GM19239 (cell line): Measurements from ENCODE around the gene CD58.
A peak's percentile ranks its signal among the peaks of the same experiment; 100 is the strongest.

Experiments used
- DNase-seq: peaks from one replicate; pipeline ENCODE4 v3.0.0; 2011; ENCODE audit warnings: low spot score; ENCODE audit not compliant: insufficient read length
- FAIRE-seq: peaks from 2 replicates; lab custom pipeline; 2011; peaks lifted over from hg19 to GRCh38; lab: Jason Lieb, UNC

The CD58 gene

DNA sequence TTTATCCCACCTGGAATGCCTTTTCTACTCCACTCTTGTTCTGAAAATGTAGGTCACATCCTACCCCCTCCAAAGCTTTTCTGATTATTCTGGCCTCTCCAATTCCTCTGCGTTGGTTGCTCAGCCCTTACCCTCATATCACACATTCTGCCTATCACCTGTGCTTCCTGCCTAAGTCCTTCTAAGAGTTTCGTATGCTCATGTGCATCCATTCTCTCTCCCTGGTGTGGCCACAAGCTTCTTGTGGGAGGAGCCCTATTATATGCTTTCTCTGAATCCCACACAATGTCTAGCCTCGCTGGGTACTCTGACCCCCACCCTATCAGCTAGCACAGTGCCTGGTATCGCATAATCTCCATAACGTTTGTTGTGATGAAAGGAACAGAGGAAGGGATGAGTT is 54.2 kb downstream of the CD58 start:
- no peak for DNase-seq
- no peak for FAIRE-seq

DNA sequence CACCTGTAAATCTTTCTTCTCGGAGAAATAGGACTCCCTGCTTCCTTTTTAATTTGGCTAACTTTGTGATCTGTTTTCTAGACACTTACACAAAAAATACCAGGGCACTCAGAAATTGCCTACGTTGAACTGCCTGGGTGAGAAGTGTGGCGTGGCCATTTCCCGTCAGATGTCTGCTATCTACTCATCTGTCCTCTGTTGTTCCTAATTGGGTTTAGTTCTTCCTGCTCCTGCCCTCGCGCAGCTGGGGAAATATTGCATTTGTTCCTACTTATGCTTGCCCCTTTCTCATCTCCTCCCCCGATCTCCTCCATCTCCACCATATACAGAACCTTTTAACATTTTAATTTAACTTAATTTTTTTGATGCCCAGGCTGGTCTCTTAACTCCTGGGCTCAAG is 55.1 kb downstream of the CD58 start:
- FAIRE-seq (peak; percentile 75), DNase-seq (no peak)

DNA sequence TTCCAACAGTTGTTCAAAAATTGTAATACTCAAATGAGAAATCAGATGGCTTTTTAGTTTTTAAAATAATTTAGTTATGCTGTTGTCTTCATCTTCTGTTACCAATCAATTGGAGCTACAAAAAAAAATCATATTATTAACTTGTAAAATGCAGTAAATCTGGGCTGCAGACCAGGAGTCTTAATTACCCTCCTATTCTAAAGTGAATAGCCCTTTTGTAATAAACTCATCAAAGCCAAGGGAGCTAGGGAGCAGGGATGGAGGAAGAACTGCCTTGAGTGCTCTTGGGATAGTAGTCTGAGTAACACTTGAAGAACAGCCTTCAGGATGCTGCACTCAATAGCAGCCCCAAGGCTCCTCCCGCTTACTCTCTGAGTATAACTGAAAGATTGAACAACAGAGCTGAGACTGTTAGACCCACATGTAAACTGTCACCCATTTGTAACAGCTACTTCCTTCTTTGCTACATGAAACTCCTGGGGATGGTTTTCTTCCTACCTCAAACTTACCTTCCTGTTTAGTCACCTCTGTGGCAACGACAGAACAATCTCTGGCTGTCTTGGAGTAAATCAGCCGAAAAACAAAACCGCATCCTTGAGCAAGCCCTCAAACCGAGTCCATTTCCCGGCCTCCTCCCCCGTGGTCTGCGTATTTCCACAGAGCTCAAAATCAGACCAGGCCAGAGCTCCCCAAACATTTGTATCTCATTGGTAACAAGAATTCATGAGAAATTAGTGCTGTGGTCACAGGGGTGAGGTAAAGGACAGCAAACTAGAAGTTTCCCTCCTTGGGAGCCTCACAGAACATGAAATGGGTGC is 55.9 kb downstream of the CD58 start:
- FAIRE-seq (peak; percentile 96), DNase-seq (peak; percentile 44)

- FAIRE-seq (no peak), DNase-seq (no peak)
Observed at GRCh38 chr1:116513956-116514355, 56.9 kb downstream of the CD58 start.

DNA sequence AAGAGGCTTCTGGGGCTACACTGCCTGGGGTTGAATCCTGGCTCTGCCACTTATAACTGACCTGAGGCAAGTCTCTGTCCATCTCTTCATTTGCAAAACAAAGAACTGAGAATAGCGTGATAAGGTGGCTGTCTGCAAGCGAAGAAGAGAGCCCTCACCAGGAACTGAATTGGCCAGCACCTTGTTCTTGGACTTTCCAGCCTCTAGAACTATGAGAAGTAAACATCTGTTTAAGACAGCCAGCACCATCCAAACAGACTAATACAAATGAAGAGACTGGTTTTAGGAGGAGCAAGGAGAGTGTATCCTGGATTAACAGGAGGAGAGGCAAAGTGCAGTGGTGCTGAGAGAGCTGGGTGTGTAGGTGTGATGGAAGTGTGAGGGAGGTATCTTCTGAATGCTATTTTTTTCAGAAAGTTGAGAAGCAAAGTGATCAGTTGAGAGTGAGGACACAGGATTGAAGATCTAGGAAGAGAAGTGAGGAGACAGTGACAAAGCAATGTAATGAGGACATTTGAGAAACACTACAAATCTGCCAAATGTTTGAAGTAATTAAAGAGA is 59.3 kb downstream of the CD58 start:
- no peak for DNase-seq
- FAIRE-seq: no peak

GRCh38 chr1:116510361-116510760 is 60.5 kb downstream of the CD58 start:
- DNase-seq (no peak), FAIRE-seq (no peak)

DNA sequence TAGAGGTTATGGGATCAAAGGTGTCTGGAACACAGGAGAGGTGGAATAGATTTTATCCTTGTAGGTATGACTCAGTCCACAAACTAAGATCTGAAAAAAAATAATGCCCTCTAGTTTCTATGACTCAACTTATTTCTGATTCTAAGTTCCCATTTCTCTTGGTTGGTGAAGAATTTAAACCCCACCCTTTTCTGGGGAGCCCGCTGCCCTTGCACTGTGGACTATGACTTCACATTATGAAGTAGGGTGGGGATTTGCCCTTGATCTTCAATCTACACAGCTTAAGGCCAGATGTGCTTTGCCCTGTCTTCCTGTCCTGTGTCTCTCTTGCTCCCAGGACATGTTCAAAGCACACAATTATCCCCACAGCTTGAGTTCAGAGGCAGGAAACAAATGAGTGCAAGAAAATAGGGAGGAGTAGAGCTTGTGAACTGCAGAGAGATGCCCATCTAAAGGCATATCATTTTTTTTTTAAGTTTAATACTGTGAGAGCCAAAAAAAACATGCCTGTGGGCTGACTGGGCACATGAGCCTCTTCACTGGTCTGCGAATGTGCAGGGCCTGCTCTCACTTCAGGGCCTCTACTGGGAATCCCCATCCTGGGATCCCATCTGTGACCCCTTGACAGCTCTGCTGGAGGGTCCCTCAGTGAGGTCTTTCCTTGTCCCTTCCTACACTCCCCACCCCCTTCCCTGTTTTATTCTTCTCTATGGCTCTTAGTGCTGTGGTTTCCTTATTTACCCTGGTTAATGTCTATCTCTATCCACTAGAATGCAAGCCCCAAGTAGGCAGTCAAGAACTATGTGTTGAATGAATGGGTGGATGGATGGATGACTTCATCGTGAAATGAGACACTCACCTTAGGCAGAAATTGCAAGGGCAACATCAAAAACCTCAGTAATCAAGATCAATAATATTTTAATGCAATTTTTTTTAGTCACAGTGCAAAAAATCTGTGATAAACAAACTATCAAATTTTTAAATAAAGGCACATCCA is 61.5 kb downstream of the CD58 start:
- FAIRE-seq (peak; percentile 49), DNase-seq (no peak)

- DNase-seq: no peak
- no peak for FAIRE-seq
Observed at GRCh38 chr1:116508085-116508983, 62.5 kb downstream of the CD58 start.

DNA sequence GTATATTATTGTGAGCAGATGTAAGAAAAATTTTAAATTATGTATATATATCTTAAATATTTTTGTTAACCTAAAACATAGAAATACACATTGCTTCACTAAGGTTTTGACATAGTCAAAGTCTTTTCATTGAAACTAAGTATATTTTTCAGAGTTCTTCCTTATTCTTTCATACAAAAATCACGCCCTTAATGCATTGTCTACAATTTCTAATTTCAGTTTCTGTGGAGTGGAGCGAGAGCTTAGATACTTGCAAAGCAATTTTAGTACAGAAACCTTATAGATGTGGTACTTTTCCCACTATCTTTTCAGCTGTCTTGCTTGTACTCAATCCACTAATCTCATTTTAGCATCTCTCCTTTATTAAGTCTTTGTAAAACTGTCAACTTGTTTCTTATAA is 63.2 kb downstream of the CD58 start:
- FAIRE-seq (no peak), DNase-seq (no peak)

GRCh38 chr1:116506132-116507004 is 64.5 kb downstream of the CD58 start:
- no peak for FAIRE-seq
- no peak for DNase-seq

GRCh38 chr1:116504308-116505156 is 66.3 kb downstream of the CD58 start:
- peak; percentile 95 for FAIRE-seq
- DNase-seq: peak; percentile 62

- DNase-seq: no peak
- FAIRE-seq: peak; percentile 51
Observed at GRCh38 chr1:116503546-116504307, 67.1 kb downstream of the CD58 start.

- FAIRE-seq (no peak), DNase-seq (no peak)
Observed at GRCh38 chr1:116502671-116503314, 68.0 kb downstream of the CD58 start.

- FAIRE-seq: no peak
- DNase-seq: no peak
Observed at GRCh38 chr1:116501870-116502244, 69.0 kb downstream of the CD58 start.

DNA sequence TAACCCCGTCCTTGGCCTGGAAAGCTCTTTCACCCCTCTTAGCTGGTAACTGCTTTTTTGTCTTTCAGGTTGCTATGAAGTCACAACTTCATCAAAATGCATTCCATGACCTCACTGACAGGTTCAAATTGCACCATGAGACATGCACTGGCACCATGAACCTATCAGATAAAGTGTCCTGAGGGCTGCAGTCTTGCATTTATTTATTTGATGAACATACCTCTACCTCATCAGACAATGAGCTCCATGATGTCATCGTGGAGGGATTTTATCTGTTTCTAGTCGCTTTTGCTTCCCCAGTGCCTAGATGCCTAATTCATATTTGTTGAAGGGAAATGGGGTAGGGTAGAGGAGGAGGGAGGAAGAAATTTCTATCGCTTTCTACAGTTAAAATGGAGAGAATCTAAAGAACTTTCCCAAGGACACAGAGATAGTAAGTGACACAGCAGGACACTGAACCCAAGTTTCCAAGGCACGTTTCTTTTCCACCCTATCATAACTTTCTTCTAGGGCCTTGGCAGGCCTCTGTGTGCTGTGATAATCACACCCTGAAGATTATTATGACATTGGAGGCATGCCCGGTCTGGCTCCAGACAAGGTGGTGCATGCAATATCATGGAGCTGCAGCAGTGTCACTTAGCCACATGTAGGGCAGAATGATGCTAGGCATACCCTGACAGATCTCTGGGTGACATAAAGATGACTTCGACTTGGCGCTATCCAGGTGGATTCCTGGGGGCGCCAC is 69.5 kb downstream of the CD58 start:
- DNase-seq (no peak), FAIRE-seq (no peak)
